ENCODE data around the gene HSPB9.

HSPB9 gene, protein sequence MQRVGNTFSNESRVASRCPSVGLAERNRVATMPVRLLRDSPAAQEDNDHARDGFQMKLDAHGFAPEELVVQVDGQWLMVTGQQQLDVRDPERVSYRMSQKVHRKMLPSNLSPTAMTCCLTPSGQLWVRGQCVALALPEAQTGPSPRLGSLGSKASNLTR

GRCh38 chr17:42122371-42123303 is at the start of gene HSPB9:
Gene HSPB9 (plus strand): TSS chr17:42122804. CDS start chr17:42122851, 47 bp downstream.
- DNase-seq, result no peak

DNA sequence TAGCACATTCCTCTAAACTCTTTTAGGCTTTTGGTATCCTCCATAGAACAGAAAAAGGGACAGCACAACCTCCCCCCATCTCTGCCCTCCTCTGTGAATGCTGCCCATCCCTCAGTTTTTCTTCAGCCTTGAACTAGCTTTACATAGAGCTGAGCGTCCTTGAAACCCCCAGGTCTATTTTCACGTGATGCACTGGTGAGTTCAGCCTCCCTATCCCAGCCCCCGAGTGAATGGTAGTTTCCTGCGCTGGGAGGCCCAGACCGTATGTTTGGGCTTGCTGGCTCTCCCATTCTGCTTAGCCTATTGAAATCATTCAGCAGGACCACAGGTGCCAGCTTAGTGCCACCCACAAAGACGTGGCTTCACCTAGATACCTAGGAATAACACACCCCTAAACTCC is 46.8 kb upstream of the HSPB9 start:
- DNase-seq, result no peak

DNA sequence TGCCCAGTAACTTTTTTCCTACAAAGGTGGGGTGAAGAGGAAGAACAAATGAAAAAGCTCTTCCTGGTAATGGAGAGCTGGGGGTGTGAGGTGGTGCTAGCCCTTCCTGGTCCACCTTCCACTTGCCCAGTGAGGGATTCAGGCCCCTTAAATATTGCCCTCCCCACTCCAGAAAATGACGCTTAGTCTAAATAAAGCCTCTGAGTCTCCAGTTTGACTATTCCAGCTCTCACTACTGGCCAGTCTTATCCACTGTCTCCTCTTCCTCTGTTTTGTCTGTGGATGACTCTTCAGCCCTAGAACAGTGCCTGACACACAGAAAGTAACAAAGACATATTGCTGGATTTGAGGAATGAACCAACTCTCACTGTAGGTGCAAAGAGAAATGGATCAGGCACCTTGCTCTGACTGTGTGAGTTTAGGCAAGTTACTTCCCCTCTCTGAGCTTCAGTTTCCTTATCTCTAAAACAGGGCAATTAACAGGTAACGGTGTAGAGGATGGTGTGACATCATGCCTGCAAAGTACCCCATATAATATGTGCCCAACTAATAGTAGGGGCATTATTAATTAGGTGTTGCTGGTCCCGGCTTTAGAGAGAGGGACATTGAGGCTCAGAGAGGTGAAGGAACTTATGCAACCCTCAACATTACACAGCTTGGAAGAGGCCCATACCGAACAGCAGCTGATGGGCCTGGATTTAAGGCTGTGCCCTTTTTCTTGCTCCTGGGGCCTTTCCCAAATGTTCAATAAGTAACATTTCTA is 45.6 kb upstream of the HSPB9 start:
- DNase-seq, result no peak

DNA sequence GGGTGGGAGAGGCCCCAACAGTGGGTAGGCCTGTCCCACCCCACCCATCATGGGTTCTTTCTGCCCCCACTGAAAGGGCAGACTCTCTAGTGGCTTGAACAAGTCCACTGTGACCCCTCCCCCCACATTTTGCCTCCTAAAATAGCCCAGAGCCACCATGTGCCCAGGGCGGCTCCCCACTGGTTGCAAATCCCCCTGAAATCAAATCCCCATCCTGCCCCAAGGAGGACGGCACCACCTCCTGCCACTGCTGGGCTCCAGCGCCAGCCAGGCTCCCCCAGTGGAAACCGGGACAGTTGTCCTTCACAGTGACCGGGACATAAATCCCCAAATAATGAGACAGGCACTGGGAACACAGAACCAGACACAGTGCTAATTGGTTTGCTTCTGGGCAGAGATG is 44.8 kb upstream of the HSPB9 start:
- no peak for DNase-seq

DNA sequence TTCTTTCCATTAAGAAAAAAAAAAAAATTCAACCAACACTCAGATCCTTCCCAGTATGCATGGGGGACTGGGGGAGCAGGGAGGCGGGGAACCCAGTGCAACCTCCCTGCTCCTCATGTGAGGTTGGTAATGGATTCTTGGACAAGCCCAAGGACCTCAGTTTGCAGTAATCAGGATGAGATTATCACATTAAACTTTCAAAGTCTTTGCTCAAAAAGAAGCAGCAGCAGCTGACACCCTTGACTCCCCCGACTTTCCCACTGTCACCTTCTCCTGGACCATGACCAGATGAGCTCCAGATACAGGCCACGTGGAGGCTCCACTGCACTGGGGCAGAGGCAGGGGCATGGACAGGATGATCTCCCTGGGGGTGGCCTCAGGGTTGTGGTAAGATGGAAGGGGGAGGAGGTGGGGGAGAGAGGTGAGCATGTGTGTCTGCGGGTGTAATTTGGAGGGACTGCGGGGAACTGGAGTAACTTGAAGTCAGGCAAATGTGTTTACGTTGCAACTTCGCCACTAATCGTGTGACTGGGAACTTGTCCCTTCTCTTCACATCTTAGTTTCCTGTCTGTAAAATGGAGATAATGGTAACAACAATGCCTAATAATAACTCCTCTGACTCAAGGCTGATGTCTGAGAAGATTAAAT is 44.1 kb upstream of the HSPB9 start:
- no peak for DNase-seq

DNA sequence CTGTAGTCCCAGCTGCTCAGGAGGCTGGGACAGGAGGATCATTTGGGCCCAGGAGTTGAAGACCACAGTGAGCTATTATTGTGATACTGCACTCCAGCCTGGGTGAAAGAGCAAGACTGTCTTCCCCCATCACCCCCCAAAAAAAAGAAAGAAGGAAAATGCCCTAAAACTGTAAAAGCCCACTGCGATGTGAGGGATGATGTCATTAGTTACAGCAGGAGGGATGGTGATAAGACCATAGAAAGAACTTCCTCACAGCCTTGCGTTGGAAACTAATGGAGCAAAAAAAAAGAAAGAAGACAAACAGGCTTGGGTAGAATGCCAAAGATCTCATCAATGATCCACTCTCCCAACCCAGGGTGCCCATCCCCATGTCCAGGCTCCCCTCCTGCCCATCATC is 43.1 kb upstream of the HSPB9 start:
- DNase-seq, result no peak

DNA sequence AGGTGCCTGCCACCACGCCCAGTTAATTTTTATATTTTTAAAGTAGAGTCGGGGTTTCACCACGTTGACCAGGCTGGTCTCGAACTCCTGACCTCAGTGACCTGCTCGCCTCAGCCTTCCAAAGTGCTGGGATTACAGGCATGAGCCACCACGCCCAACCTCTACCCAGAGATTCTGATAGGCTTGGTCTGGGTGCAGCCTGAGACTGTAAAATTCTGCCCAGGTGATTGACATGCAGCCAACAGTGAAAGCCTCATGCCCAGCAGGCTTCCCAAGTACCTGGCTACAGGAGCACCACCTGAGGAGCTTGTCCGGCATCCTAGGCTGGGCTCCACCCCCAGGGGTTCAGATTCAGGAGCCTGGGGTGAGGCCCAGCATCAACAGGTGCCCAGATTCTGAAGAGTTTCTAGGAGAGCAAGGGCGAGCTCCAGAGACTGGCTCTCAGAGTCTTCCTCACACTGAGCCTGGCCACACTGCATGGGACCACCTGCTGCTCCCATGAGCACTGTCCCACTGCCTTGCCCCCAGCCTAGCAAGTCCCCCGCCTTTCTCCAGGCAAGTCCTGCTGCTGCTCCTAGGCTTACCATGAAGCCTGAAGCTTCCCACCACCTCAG is 41.0 kb upstream of the HSPB9 start:
- no peak for DNase-seq

GRCh38 chr17:42087042-42087701 is 35.4 kb upstream of the HSPB9 start:
- no peak for DNase-seq

DNA sequence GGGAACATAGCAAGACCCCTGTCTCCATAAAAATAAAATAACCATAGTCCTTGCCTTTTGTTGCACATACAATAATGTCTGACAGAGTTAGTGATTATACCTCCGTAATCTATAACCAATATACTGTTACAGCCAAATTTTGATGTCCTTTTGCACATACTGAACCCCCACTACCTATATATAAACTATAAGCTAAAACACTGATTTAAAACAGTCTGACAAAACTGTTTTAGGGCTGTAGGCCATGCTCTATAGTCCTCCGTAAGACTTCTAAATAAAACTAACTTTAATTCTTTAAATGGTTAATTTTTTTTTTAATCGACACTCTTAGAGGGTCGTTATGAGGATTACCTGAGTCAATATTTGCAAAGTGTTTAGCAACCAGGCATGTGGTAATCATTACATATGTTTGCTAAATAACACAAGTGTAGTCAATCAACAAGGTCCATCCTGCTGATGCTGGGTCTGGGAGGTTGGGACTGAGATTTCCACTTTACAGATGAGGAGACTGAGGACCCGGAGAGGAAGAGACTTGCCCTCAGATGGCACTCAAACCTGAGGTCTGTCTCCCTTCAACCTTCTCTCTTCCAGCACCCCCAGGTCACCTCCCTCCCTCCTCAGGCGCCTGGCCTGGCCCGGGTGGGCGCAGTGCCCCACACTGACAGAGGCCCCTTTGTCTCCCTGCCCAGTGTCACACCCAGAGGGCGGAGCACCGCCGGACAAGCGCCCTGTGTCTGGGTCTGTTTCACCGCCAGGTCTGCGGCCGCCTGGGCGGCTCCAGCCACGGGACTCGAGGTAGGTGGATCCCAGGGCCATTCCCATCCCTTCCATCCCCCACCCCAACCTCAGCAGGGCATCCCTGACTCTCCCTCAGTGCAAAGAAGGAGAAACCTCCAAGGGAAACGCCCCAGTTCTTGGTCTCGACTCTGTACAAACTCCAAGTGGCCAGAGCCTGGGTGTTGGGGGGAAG is 34.6 kb upstream of the HSPB9 start:
- DNase-seq, result no peak

- no peak for DNase-seq
These were observed 33.9 kb upstream of the HSPB9 start for GRCh38 chr17:42088736-42089135.

DNA sequence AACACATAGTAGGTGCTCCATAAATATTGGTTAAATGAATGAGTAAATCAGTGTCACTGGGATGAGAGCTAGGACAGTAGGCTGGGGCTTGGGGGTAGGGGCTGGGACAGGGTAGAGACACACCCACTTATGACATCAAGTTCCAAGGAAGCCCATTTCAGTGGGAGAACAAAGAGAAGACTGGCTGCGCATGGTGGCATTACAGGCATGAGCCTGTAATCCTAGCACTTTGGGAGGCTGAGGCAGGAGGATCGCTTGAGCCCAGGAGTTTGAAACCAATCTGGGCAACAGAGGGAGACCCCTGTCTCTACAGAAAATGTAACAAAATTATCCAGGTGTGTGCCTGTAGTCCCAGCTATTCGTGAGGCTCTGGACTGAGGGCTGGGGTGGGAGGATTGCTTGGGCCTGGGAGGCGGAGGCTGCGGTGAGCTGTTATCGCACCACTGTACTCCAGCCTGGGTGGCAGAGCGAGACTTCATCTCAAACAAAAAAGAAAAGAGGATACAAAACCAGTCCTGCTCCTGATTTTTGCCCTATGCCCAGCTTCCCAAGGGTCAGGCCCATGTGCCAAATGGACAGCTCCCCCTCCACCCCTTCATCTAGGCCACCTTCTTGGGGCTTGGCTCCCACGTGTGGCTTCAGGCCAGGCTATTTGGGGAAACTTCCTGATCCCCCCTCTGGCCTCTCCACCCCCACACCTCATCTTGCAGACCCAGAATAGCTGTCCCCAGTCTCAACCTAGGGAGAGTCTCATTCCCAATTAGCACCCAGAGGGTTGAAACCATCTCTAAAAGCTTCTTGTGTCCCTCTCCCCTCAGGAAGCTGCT is 31.4 kb upstream of the HSPB9 start:
- no peak for DNase-seq

GRCh38 chr17:42092939-42093338 is 29.7 kb upstream of the HSPB9 start:
- DNase-seq, result no peak

- no peak for DNase-seq
These were observed 28.1 kb upstream of the HSPB9 start for GRCh38 chr17:42094375-42095069.

DNA sequence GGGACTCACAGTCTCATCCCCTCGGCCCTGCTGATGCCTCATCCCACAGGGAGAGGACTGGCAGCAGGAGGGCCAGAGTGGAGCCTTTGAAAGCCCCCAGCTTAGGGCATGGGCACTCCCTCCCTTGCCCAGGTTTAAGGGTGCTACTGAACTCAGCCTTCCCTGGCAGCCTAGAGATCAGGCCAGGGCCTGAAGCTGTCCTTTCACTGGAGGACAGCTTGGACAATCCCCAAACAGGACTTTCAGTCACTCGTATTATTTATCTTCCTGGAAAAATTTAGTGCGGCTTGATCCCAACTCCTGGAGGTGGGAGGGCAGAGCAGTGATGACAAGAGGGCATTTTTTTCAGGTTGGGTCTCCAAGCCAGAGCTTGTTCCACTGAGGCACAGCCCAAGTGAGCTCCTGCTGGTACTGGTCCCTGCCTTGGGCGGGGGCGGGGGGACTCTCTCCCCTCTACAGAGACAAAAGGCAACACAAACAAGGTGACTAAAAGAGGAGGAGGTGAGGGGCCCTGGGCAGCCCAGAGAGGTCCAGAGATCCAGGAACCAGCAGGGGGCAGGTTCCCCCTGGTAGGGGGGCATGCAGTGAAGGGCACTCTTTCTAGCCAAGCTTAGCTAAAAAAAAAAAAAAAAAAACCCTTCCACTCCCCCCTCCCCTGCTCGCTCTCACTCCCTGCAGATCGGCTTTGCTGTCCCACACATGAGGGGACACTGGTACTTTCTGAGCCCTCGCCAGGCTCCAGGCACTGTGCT is 26.1 kb upstream of the HSPB9 start:
- no peak for DNase-seq

- peak; percentile 47 for DNase-seq
These were observed 24.6 kb upstream of the HSPB9 start, which contains the start of gene ZNF385C for GRCh38 chr17:42097691-42098631. Gene ZNF385C (minus strand): TSS chr17:42098473. CDS start chr17:42063056, 35,417 bp downstream.

- no peak for DNase-seq
These were observed 23.7 kb upstream of the HSPB9 start for GRCh38 chr17:42098730-42099399.

Data from NCI-H1436 (cell line).